Cardiac muscle cell (in vitro differentiated cells and primary cell): ENCODE data around the gene GNB5. TPM values are rescaled to one million over a fixed set of nuclear protein-coding genes. Genes with fewer than 3 reads are reported as not detected.
"Not testable (repeated sequence)": the region's sequence is repeated elsewhere in the genome, so short reads cannot be mapped to it uniquely, and the experiment has no call there.

ENCODE experiments used
- DNase-seq, 2 donors: peaks; one replicate each; pipeline versions ENCODE4 v3.0.0 to v3.0.0-alpha.2; 2010 to 2017; ENCODE audit warnings: low read depth in 1 of 2, low spot score in 1 of 2
- H3K27ac ChIP-seq: fragments of 200-600 bp; sonication (generic); 2 replicates; pipeline ENCODE4 v1.5.1; 2016
- H3K27me3 ChIP-seq: fragments of 200-600 bp; sonication (generic); 2 replicates; pipeline ENCODE4 v1.6.0; 2016; ENCODE audit warnings: control low read depth
- H3K36me3 ChIP-seq: fragments of 200-600 bp; sonication (generic); 2 replicates; pipeline ENCODE4 v1.5.1; 2016; ENCODE audit warnings: control low read depth
- H3K4me1 ChIP-seq: fragments of 200-600 bp; sonication (generic); 2 replicates; pipeline ENCODE4 v1.8.1; 2017; ENCODE audit warnings: low read depth, mild to moderate bottlenecking, mixed run types
- H3K4me3 ChIP-seq: fragments of 200-600 bp; sonication (generic); 2 replicates; pipeline ENCODE4 v1.5.1; 2016; ENCODE audit warnings: mild to moderate bottlenecking
- H3K9me3 ChIP-seq: fragments of 200-600 bp; sonication (generic); 2 replicates; pipeline ENCODE4 v1.5.1; 2017; ENCODE audit warnings: low read depth, mild to moderate bottlenecking, control low read depth
- polyA plus RNA-seq: library from polyadenylated mRNA; unstranded; fragments of >200 nt; fragmentation: Nextera tagmentation; extraction: Ambion mirVana; gene quantifications from 2 replicates; pipeline ENCODE4 v1.2.1, GENCODE V29; 2016
- total RNA-seq: library from RNA; depleted of rRNA; stranded (reverse); fragments of >200 nt; gene quantifications from 2 replicates; pipeline ENCODE4 v1.2.3, GENCODE V29; 2016
- TF ChIP-seq, protein P1 (sequence below): IDR thresholded peaks from 2 replicates; pipeline ENCODE4 v1.5.1; 2012; ENCODE audit warnings: low read depth, mild to moderate bottlenecking, low read length

The GNB5 gene
- total and polyA plus RNA-seq, 2 experiments from 2014 or later, result 31.2 to 50.2 TPM

DNA sequence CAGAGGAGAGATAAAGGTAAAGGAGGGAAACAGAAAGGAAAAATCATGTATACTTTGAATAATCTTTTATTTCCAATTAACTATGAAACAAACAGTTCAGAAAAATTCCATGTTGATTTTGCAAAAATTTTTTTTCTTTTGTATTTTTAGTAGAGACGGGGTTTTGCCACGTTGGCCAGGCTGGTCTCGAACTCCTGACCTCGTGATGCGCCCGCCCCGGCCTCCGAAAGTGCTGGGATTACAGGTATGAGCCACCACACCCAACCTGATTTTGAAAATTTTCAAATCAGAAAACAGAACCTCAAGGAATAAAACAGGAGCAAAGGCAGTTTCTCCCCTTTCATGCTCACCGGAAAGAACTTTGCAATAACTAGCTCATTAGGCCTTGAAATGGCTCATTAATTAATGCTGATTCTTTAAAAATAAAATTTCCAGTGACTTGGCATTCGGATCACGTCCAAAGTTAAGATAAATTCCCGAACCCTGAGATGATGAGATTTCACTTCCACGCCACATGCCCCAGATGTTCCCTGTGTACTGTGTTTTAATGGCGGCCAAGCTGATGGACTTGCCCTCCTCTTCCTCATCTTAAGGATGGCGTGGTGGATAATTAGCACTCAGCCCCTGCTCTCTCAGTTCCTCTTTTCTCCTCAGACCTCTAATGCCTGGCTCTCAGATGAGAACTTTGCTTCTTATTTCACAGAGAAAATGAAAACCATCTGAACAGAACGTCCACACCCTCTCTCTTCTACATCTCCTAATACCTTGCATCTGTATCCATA is 89.5 kb downstream of the GNB5 start:
- Histone ChIP-seq H3K36me3 (no peaks in the 10 kb centered on the region), H3K4me1 (no peaks in the 10 kb centered on the region), H3K9me3 (no peaks in the 10 kb centered on the region), H3K27me3 (no peaks in the 10 kb centered on the region), H3K4me3 (no peak overlapping the region), H3K27ac (no peak overlapping the region)
- TF ChIP-seq, protein P1, sequence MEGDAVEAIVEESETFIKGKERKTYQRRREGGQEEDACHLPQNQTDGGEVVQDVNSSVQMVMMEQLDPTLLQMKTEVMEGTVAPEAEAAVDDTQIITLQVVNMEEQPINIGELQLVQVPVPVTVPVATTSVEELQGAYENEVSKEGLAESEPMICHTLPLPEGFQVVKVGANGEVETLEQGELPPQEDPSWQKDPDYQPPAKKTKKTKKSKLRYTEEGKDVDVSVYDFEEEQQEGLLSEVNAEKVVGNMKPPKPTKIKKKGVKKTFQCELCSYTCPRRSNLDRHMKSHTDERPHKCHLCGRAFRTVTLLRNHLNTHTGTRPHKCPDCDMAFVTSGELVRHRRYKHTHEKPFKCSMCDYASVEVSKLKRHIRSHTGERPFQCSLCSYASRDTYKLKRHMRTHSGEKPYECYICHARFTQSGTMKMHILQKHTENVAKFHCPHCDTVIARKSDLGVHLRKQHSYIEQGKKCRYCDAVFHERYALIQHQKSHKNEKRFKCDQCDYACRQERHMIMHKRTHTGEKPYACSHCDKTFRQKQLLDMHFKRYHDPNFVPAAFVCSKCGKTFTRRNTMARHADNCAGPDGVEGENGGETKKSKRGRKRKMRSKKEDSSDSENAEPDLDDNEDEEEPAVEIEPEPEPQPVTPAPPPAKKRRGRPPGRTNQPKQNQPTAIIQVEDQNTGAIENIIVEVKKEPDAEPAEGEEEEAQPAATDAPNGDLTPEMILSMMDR, result no peak
- DNase-seq, result no peak

DNA sequence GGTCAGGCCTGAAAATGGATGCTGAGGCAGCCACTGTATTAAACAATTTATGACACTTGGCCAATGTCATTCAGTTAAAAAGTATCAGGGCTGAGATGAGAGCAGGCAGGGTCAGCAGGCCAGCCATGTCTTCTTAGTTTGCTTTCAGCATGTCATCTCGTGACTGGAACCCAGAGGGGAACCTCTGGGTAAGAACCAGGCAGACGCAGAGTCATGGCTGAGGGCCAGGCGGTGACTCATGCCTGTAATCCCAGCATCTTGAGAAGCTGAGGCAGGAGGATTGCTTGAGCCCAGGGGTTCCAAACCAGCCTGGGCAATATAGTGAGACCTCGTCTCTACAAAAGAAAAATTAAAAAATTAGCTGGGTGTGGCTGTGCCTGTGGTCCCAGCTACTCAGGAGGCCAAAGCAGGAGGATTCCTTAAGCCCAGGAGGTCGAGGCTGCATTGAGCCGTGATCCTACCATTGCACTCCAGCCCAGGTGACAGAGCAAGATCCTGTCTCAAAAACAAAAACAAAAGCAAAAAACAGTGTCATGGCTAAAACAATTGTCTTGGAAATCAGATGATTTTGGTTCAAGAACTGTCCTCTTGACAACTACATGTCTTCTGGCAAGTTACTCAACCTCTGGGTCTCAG is 90.3 kb downstream of the GNB5 start:
- Histone ChIP-seq H3K9me3 (no peaks in the 10 kb centered on the region), H3K27ac (no peak overlapping the region), H3K4me3 (no peak overlapping the region), H3K4me1 (no peaks in the 10 kb centered on the region), H3K27me3 (no peaks in the 10 kb centered on the region), H3K36me3 (no peaks in the 10 kb centered on the region)
- peak in 1 of 2 donors; percentile 91 for DNase-seq
- TF ChIP-seq, protein P1, result no peak

DNA sequence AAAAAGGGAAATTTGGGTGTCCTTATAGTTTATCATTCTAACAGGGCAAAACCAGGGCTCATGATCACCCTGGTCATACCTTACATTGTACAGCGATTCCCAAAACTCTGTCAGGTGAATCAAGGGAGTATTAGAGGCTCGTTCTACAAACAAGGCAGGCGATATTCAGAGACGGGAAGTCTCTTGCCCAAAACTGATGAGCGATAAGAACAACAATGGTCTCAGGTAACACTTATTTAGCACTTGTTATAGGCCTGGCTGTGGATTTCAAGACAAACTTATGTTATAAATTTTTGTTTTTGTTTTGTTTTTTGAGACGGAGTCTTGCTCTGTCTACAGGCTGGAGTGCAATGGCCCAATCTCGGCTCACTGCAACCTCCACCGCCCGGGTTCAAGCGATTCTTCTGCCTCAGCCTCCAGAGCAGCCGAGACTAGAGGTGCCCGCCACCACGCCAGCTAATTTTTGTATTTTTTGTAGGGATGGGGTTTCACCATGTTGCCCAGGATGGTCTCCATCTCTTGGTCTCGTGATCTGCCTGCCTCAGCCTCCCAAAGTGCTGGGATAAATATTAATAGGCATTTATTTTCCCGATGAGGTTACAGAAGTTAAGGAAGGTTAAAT is 91.4 kb downstream of the GNB5 start:
- H3K27ac ChIP-seq, result no peak overlapping the region
- TF ChIP-seq, protein P1, result no peak
- H3K4me3 ChIP-seq, result no peak overlapping the region
- no peak for DNase-seq
- no peaks in the 10 kb centered on the region for H3K4me1 ChIP-seq
- no peaks in the 10 kb centered on the region for H3K36me3 ChIP-seq
- H3K27me3 ChIP-seq, result no peaks in the 10 kb centered on the region
- no peaks in the 10 kb centered on the region for H3K9me3 ChIP-seq

DNA sequence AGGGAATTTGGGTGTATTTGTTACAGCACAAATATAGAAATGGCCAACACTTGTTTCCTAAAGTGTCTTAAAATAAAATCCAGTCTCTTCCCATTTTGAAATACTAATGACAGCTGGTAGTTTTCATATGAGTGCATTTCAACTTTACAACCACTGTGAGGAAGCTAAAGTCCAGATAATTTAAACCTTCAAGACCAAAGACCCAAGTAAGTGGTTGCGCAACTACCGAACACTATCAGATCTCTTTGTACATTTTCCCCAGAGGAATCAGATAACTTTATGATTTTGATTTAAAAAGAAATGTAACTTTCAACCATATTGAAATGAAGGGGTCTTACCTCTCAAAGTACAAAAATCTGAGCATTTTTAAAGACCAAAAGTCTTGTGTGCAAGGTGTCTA is 92.9 kb downstream of the GNB5 start:
- TF ChIP-seq, protein P1, result no peak
- no peaks in the 10 kb centered on the region for H3K36me3 ChIP-seq
- no peaks in the 10 kb centered on the region for H3K27me3 ChIP-seq
- H3K4me1 ChIP-seq, result no peaks in the 10 kb centered on the region
- no peaks in the 10 kb centered on the region for H3K9me3 ChIP-seq
- no peak overlapping the region for H3K4me3 ChIP-seq
- DNase-seq, result peak in 1 of 2 donors; percentile 46
- H3K27ac ChIP-seq, result no peak overlapping the region

DNA sequence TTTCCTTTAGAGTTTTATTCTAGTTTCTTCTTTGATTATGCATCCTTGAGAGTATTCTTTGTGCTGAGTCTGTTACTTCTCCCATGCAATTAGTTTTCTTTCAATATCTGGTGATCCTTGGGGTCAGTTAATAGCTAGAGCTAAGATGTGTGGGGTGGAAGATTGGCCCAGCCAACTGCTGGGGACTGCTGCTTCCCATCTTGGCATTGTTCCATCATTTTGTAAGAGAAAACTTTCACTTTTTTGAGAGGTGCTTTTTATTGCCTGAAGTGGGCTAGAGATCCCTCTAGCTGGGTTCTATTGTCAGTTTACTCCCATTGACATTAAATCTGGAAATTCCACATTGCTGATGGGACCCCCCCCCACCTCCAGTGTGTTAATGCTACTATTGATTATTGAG is 94.0 kb downstream of the GNB5 start:
- no peaks in the 10 kb centered on the region for H3K4me1 ChIP-seq
- no peaks in the 10 kb centered on the region for H3K27me3 ChIP-seq
- peak in 1 of 2 donors; percentile 58 for DNase-seq

DNA sequence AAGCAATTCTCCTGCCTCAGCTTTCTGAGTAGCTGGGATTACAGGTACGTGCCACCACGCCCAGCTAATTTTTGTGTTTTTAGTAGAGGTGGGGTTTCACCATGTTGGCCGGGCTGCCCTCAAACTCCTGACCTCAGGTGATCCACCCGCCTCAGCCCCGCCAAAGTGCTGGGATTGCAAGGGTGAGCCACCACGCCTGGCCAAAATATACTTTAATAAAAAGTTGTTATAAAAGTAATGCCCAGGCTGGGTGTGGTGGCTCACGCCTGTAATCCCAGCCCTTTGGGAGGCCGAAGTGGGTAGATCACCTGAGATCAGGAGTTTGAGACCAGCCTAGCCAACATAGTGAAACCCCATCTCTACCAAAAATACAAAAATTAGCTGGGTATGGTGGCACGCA is 94.7 kb downstream of the GNB5 start:
- not testable (repeated sequence) for H3K27me3 ChIP-seq, H3K4me3 ChIP-seq, H3K27ac ChIP-seq, H3K4me1 ChIP-seq, H3K36me3 ChIP-seq, DNase-seq, H3K9me3 ChIP-seq

More for the DNA sequence above, 94.0 kb downstream of the GNB5 start:
- no peaks in the 10 kb centered on the region for H3K9me3 ChIP-seq
- H3K27ac ChIP-seq, result no peak overlapping the region
- TF ChIP-seq, protein P1, result no peak
- H3K4me3 ChIP-seq, result no peak overlapping the region
- no peaks in the 10 kb centered on the region for H3K36me3 ChIP-seq
